HCT116 (cell line): Measurements from ENCODE around the gene PALMD. TPM values are rescaled to one million over a fixed set of nuclear protein-coding genes. Genes with fewer than 3 reads are reported as not detected.

ENCODE experiments used
- ATAC-seq: fragments of 200-7000 bp; cut with Tn5 transposase; 2 replicates; pipeline ENCODE4 v1.9.1; 2020; ENCODE audit warnings: mild to moderate bottlenecking, moderate library complexity
- BruUV-seq: library from RNA; stranded (reverse); fragments of 400-500 nt; replicated peaks from 2 replicates; lab custom pipeline; 2021; lab: Mats Ljungman, UMichigan
- CTCF ChIA-PET: fragments of 300-600 bp; sonication (Branson Sonifier 250); formaldehyde crosslinking; loops from one replicate; lab custom pipeline; 2021; ENCODE audit warnings: antibody characterized with exemption; lab: Charles Lee
- POLR2A ChIA-PET: fragments of 300-600, 350-600 bp; sonication (Branson Sonifier 250); formaldehyde crosslinking; loops from one replicate; lab custom pipeline; 2021; ENCODE audit warnings: antibody characterized with exemption; lab: Charles Lee
- RAD21 ChIA-PET, 2 experiments: fragments of 300-600 bp; sonication (Branson Sonifier 250); formaldehyde crosslinking; loops; one replicate each; lab custom pipeline; 2023; ENCODE audit warnings: low total read pairs in 2 of 2; ENCODE audit not compliant: uncharacterized antibody in 2 of 2, unreplicated experiment in 2 of 2, low non-redundant PET in 1 of 2; lab: Charles Lee
- DNase-seq: peaks from one replicate; pipeline ENCODE4 v3.0.0-alpha.2; 2010; ENCODE audit warnings: low read depth, low spot score
- H2AFZ ChIP-seq: fragments of 200-600 bp; shearing (Covaris generic), sonication (generic); 2 replicates; pipeline ENCODE4 v1.6.1; 2017; ENCODE audit warnings: low read depth, mixed run types, mixed read lengths, antibody characterized with exemption, low read length; ENCODE audit not compliant: poor library complexity, severe bottlenecking
- H3K27ac ChIP-seq: 2 replicates; pipeline ENCODE4 v1.5.1; 2012; ENCODE audit warnings: low read depth, low read length
- H3K27me3 ChIP-seq: fragments of 200-600 bp; sonication (generic); 2 replicates; pipeline ENCODE4 v1.6.1; 2016; ENCODE audit warnings: mixed run types, low read length, mixed read lengths; ENCODE audit not compliant: insufficient read depth
- H3K36me3 ChIP-seq, 2 experiments: fragments of 200-500 bp in 1 of 2; fragments of 200-600 bp in 1 of 2; sonication (Bioruptor generic) in 1 of 2; sonication (generic) in 1 of 2; 2 replicates each; pipeline versions ENCODE4 v1.5.1 to v1.6.1; 2014 to 2016; ENCODE audit warnings: low read length in 2 of 2, inconsistent platforms in 1 of 2, mixed read lengths in 1 of 2, mixed run types in 1 of 2; ENCODE audit not compliant: insufficient read depth in 2 of 2, control insufficient read depth in 1 of 2
- H3K4me1 ChIP-seq, 2 experiments: fragments of 200-600 bp in 1 of 2; sonication (generic) in 1 of 2; 2 replicates each; pipeline versions ENCODE4 v1.5.1 to v1.6.1; 2012 to 2017; ENCODE audit warnings: low read length in 2 of 2, inconsistent platforms in 1 of 2, mild to moderate bottlenecking in 1 of 2, mixed read lengths in 1 of 2, mixed run types in 1 of 2, moderate library complexity in 1 of 2; ENCODE audit not compliant: insufficient read depth in 2 of 2, control insufficient read depth in 1 of 2
- H3K4me2 ChIP-seq: fragments of 200-600 bp; sonication (generic); 2 replicates; pipeline ENCODE4 v1.6.1; 2017; ENCODE audit warnings: mixed run types, low read length, mixed read lengths
- H3K4me3 ChIP-seq, 2 experiments: fragments of 200-600 bp in 1 of 2; sonication (generic) in 1 of 2; replicated peaks in 1 of 2; 2 replicates each; pipeline ENCODE4 v1.5.1; 2011 to 2016; ENCODE audit warnings: low read length in 2 of 2, control low read depth in 1 of 2, low read depth in 1 of 2, mild to moderate bottlenecking in 1 of 2, mixed read lengths in 1 of 2, mixed run types in 1 of 2
- H3K79me2 ChIP-seq: fragments of 200-600 bp; sonication (generic); 2 replicates; pipeline ENCODE4 v1.6.1; 2017; ENCODE audit warnings: mild to moderate bottlenecking, mixed run types, low read length, moderate library complexity, mixed read lengths; ENCODE audit not compliant: insufficient read depth
- H3K9ac ChIP-seq: fragments of 200-600 bp; sonication (generic); 2 replicates; pipeline ENCODE4 v1.6.1; 2016; ENCODE audit warnings: low read length, mixed read lengths
- H3K9me2 ChIP-seq: fragments of 200-600 bp; sonication (generic), shearing (Covaris generic); 2 replicates; pipeline ENCODE4 v1.6.1; 2017; ENCODE audit warnings: mixed run types, mild to moderate bottlenecking, moderate library complexity; ENCODE audit not compliant: insufficient read depth
- H3K9me3 ChIP-seq, 2 experiments: fragments of 200-500 bp in 1 of 2; fragments of 200-600 bp in 1 of 2; sonication (Bioruptor generic) in 1 of 2; sonication (generic) in 1 of 2; 2 replicates each; pipeline ENCODE4 v1.6.1; 2014 to 2017; ENCODE audit warnings: low read length in 2 of 2, mixed read lengths in 2 of 2, inconsistent platforms in 1 of 2, low read depth in 1 of 2, mild to moderate bottlenecking in 1 of 2, mixed run types in 1 of 2, moderate library complexity in 1 of 2; ENCODE audit not compliant: control insufficient read depth in 1 of 2, insufficient read depth in 1 of 2
- H4K20me1 ChIP-seq: fragments of 200-600 bp; sonication (generic), shearing (Covaris generic); 2 replicates; pipeline ENCODE4 v1.6.1; 2017; ENCODE audit warnings: mixed run types, mild to moderate bottlenecking, moderate library complexity; ENCODE audit not compliant: insufficient read depth
- CBX3 ChIP-seq: IDR thresholded peaks from 2 replicates; pipeline ENCODE4 v1.6.1; 2012; ENCODE audit warnings: low read depth
- CEBPB ChIP-seq: IDR thresholded peaks from 2 replicates; pipeline ENCODE4 v1.6.1; 2012; ENCODE audit warnings: low read depth
- EGR1 ChIP-seq: IDR thresholded peaks from 2 replicates; pipeline ENCODE4 v1.6.1; 2012; ENCODE audit warnings: low read depth
- ELF1 ChIP-seq: IDR thresholded peaks from 2 replicates; pipeline ENCODE4 v1.6.1; 2012; ENCODE audit warnings: low read depth, borderline replicate concordance
- EZH2phosphoT487 ChIP-seq: fragments of 200-600 bp; IDR thresholded peaks from 2 replicates; pipeline ENCODE4 v1.6.1; 2018; ENCODE audit warnings: antibody characterized with exemption, borderline replicate concordance
- POLR2A ChIP-seq: IDR thresholded peaks from 2 replicates; pipeline ENCODE4 v1.7.0; 2011; ENCODE audit warnings: borderline replicate concordance; ENCODE audit not compliant: insufficient read depth, insufficient read length; ENCODE audit errors: extremely low read depth
- RAD21 ChIP-seq: IDR thresholded peaks from 2 replicates; pipeline ENCODE4 v1.6.1; 2012; ENCODE audit warnings: low read depth, mild to moderate bottlenecking
- SIN3A ChIP-seq: IDR thresholded peaks from 2 replicates; pipeline ENCODE4 v1.6.1; 2012; ENCODE audit warnings: low read depth
- SP1 ChIP-seq: IDR thresholded peaks from 2 replicates; pipeline ENCODE4 v1.6.1; 2012; ENCODE audit warnings: low read depth
- SRF ChIP-seq: IDR thresholded peaks from 2 replicates; pipeline ENCODE4 v1.6.1; 2012; ENCODE audit warnings: low read depth
- TCF7L2 ChIP-seq: IDR thresholded peaks from 2 replicates; pipeline ENCODE4 v1.7.0; 2011; ENCODE audit warnings: borderline replicate concordance, inconsistent platforms; ENCODE audit not compliant: insufficient read depth, insufficient read length; ENCODE audit errors: extremely low read depth
- YY1 ChIP-seq: IDR thresholded peaks from 2 replicates; pipeline ENCODE4 v1.6.1; 2011; ENCODE audit warnings: low read length, low read depth, moderate library complexity, mild to moderate bottlenecking; ENCODE audit not compliant: insufficient replicate concordance; ENCODE audit errors: extremely low read depth
- ZFX ChIP-seq: fragments of 450-650 bp; IDR thresholded peaks from 2 replicates; pipeline ENCODE4 v1.6.1; 2017
- intact Hi-C: fragments of 100-400 bp; cut with micrococcal nuclease; formaldehyde crosslinking; loops from 2 replicates; pipeline ENCODE4 v1.10.0; 2022
- total RNA-seq: library from RNA; stranded (reverse); gene quantifications from one replicate; pipeline ENCODE4 v1.2.1, GENCODE V29; 2021; ENCODE audit not compliant: unreplicated experiment
- TF ChIP-seq, protein P1 (sequence below): IDR thresholded peaks from 2 replicates; pipeline ENCODE4 v1.6.1; 2012; ENCODE audit warnings: low read depth
- TF ChIP-seq, protein P2 (sequence below), 3 experiments: fragments of 200-600 bp in 1 of 3; sonication (generic) in 1 of 3; IDR thresholded peaks in 2 of 3; conservative IDR thresholded peaks in 1 of 3; 2 replicates each; pipeline ENCODE4 v1.5.1; 2012 to 2017; ENCODE audit warnings: low read depth in 2 of 3, low read length in 2 of 3, antibody characterized with exemption in 1 of 3, borderline replicate concordance in 1 of 3, control low read depth in 1 of 3, mild to moderate bottlenecking in 1 of 3, mixed read lengths in 1 of 3, mixed run types in 1 of 3, moderate library complexity in 1 of 3; ENCODE audit not compliant: insufficient read depth in 1 of 3

Gene PALMD
- total RNA-seq, 1 experiment from 2014 or later, result 0.12 TPM

DNA sequence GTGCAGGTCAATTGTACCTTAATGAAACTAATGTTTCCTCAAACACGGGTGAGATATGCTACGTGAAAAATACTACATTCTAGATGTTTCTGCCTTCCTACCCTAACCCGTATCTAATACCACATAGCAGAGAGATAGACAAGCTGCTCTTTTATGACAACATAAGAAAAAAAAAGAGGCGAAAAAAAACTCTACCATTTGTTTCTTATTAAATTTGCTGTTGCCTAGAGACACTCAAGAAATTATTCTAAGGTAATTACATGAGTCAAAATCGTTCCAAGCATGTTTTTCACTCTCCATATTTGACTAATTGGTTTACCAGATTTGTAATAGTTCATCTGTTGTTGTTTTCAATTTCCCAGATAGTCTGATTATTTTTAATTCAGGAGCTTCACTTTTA lies 27.4 kb downstream of the PALMD start:
- H3K9me3 ChIP-seq, result no peaks in the 10 kb centered on the region
- no peak for TF ChIP-seq TCF7L2
- intact Hi-C loops, result no loop called here
- no peak overlapping the region for H2AFZ ChIP-seq
- POLR2A ChIA-PET, result no interaction called here
- H3K79me2 ChIP-seq, result no peaks in the 10 kb centered on the region
- no peaks in the 10 kb centered on the region for H4K20me1 ChIP-seq
- no peaks in the 10 kb centered on the region for H3K27me3 ChIP-seq
- no peak for DNase-seq
- BruUV-seq, result no TSS peak
- H3K27ac ChIP-seq, result no peak overlapping the region
- no peaks in the 10 kb centered on the region for H3K4me1 ChIP-seq
- no peak overlapping the region for H3K4me3 ChIP-seq
- H3K9me2 ChIP-seq, result no peaks in the 10 kb centered on the region
- CTCF ChIA-PET, result no interaction called here
- no peak for ATAC-seq
- RAD21 ChIA-PET, result no interaction called here
- H3K4me2 ChIP-seq, result no peak overlapping the region
- no peaks in the 10 kb centered on the region for H3K36me3 ChIP-seq
- H3K9ac ChIP-seq, result no peak overlapping the region

DNA sequence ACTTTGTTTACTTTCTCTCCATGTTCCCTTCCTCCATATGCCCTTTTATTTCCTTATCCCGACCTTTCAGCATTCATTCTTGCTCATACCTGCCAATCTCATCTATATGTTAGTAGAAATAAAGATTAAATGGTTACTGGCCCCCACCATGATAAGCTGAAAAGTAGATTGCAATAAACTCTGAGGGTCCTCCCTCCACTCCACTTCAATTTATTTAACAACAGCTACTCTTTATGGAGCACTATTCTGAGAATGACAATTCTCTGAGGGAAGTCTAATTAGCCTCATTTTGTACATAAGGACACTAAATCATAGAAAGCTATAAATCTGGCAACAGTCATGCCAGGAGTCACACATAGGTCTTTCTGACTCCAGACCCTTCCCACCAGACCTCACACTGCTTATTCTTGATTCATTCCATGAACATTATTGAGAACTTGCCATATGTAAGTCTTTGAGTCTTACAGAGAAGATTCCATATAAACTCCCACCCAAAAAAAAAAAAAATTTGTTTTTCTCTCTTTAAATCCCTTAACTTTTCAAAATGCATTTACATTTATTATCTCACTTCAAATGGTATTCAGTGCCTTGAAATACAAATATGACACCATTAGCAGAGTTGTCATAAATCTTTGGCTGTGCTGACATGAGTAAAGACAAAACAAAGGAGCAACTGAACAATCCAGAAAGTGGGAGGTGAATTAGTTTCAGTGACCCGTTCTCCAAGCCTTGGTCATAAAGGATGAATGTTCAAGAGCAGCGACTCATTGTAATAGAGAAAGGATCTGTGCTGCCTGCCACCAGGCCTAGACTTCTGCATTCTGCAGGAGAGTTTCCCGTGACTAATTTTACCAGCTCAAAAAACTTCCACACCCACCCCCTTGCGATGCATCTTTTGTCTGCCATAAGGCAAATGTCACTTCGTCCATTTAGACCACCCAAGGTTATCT lies 28.5 kb downstream of the PALMD start:
- no peak overlapping the region for H3K9ac ChIP-seq
- TF ChIP-seq YY1 (no peak), RAD21 (no peak), TCF7L2 (no peak), SIN3A (no peak), SP1 (no peak), SRF (no peak), EGR1 (no peak), CEBPB (no peak), ZFX (no peak), CBX3 (no peak), POLR2A (no peak), ELF1 (no peak), EZH2phosphoT487 (no peak)
- TF ChIP-seq, protein P1, sequence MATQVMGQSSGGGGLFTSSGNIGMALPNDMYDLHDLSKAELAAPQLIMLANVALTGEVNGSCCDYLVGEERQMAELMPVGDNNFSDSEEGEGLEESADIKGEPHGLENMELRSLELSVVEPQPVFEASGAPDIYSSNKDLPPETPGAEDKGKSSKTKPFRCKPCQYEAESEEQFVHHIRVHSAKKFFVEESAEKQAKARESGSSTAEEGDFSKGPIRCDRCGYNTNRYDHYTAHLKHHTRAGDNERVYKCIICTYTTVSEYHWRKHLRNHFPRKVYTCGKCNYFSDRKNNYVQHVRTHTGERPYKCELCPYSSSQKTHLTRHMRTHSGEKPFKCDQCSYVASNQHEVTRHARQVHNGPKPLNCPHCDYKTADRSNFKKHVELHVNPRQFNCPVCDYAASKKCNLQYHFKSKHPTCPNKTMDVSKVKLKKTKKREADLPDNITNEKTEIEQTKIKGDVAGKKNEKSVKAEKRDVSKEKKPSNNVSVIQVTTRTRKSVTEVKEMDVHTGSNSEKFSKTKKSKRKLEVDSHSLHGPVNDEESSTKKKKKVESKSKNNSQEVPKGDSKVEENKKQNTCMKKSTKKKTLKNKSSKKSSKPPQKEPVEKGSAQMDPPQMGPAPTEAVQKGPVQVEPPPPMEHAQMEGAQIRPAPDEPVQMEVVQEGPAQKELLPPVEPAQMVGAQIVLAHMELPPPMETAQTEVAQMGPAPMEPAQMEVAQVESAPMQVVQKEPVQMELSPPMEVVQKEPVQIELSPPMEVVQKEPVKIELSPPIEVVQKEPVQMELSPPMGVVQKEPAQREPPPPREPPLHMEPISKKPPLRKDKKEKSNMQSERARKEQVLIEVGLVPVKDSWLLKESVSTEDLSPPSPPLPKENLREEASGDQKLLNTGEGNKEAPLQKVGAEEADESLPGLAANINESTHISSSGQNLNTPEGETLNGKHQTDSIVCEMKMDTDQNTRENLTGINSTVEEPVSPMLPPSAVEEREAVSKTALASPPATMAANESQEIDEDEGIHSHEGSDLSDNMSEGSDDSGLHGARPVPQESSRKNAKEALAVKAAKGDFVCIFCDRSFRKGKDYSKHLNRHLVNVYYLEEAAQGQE, result no peak
- TF ChIP-seq, protein P2, sequence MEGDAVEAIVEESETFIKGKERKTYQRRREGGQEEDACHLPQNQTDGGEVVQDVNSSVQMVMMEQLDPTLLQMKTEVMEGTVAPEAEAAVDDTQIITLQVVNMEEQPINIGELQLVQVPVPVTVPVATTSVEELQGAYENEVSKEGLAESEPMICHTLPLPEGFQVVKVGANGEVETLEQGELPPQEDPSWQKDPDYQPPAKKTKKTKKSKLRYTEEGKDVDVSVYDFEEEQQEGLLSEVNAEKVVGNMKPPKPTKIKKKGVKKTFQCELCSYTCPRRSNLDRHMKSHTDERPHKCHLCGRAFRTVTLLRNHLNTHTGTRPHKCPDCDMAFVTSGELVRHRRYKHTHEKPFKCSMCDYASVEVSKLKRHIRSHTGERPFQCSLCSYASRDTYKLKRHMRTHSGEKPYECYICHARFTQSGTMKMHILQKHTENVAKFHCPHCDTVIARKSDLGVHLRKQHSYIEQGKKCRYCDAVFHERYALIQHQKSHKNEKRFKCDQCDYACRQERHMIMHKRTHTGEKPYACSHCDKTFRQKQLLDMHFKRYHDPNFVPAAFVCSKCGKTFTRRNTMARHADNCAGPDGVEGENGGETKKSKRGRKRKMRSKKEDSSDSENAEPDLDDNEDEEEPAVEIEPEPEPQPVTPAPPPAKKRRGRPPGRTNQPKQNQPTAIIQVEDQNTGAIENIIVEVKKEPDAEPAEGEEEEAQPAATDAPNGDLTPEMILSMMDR (IDR thresholded peaks at IDR 0.05 in 2 of 3, conservative IDR thresholded peaks at IDR 0.05 in 1 of 3; ENCODE audit: borderline replicate concordance in 1 of 3, insufficient read depth in 1 of 3, low read depth in 2 of 3, low read length in 2 of 3), result no peak

More for the DNA sequence above, 28.5 kb downstream of the PALMD start:
- no peaks in the 10 kb centered on the region for H4K20me1 ChIP-seq
- no peaks in the 10 kb centered on the region for H3K27me3 ChIP-seq
- ChIA-PET POLR2A (no interaction called here), RAD21 (no interaction called here), CTCF (no interaction called here)
- H3K4me3 ChIP-seq, result no peak overlapping the region
- H3K9me2 ChIP-seq, result no peaks in the 10 kb centered on the region
- intact Hi-C loops, result no loop called here
- no peaks in the 10 kb centered on the region for H3K36me3 ChIP-seq
- H3K27ac ChIP-seq, result no peak overlapping the region
- no peaks in the 10 kb centered on the region for H3K4me1 ChIP-seq
- H3K79me2 ChIP-seq, result no peaks in the 10 kb centered on the region
- no TSS peak for BruUV-seq
- H2AFZ ChIP-seq, result no peak overlapping the region
- no peak overlapping the region for H3K4me2 ChIP-seq
- no peaks in the 10 kb centered on the region for H3K9me3 ChIP-seq
- no peak for ATAC-seq
- DNase-seq, result no peak
